ENCODE results near the gene ATAT1. TPM values are rescaled to one million over a fixed set of nuclear protein-coding genes. Genes with fewer than 3 reads are reported as not detected.

The ATAT1 gene
- total and polyA plus RNA-seq, 9 of the 15 experiments (the other 6 are each of a cell fraction or from before 2014, with no cell fraction given), result 0.65 to 5.8 (median 1.6) TPM

- no peak for TF ChIP-seq ASH1L (IDR thresholded peaks at IDR 0.05; ENCODE audit: borderline replicate concordance, low read depth, partially characterized antibody)
- no peak for TF ChIP-seq ETS2 (tag; IDR thresholded peaks at IDR 0.05; ENCODE audit: borderline replicate concordance, poor library complexity, severe bottlenecking)
- TF ChIP-seq ZFP36 (IDR thresholded peaks at IDR 0.05; ENCODE audit: low read depth, low read length, partially characterized antibody), result no peak
- no peak for TF ChIP-seq ZNF12 (CRISPR knock-in tag; IDR thresholded peaks at IDR 0.05)
- TF ChIP-seq IRF1 (CRISPR knock-in tag; IDR thresholded peaks at IDR 0.05; ENCODE audit: borderline replicate concordance), result no peak
- TF ChIP-seq CEBPG (CRISPR knock-in tag; IDR thresholded peaks at IDR 0.05), result no peak
- no peak for TF ChIP-seq CEBPG (tag; conservative IDR thresholded peaks at IDR 0.05 in 1 of 2, IDR thresholded peaks at IDR 0.05 in 1 of 2)
- no peak for TF ChIP-seq TARDBP (IDR thresholded peaks at IDR 0.05)
- TF ChIP-seq JUND (IDR thresholded peaks at IDR 0.05; ENCODE audit: borderline replicate concordance, low read depth, low read length), result no peak
- no peak for TF ChIP-seq JUND (tag; IDR thresholded peaks at IDR 0.05; ENCODE audit: borderline replicate concordance, low read depth, low read length)
- TF ChIP-seq SNIP1 (IDR thresholded peaks at IDR 0.05; ENCODE audit: low read depth), result no peak
- TF ChIP-seq MECOM (CRISPR knock-in tag; IDR thresholded peaks at IDR 0.05), result no peak
- TF ChIP-seq RNF2 (IDR thresholded peaks at IDR 0.05), result no peak
- no peak for TF ChIP-seq ZNF583 (CRISPR knock-in tag; IDR thresholded peaks at IDR 0.05)
- no peak for TF ChIP-seq GATAD2A (IDR thresholded peaks at IDR 0.05)
- TF ChIP-seq RBM15 (IDR thresholded peaks at IDR 0.05; ENCODE audit: insufficient read depth, low read length), result no peak
- TF ChIP-seq NFRKB (IDR thresholded peaks at IDR 0.05; ENCODE audit: low read depth), result no peak
- no peak for TF ChIP-seq ZNF785 (CRISPR knock-in tag; IDR thresholded peaks at IDR 0.05)
- no peak for TF ChIP-seq ZHX1 (conservative IDR thresholded peaks at IDR 0.05; ENCODE audit: low read length)
- no peak for TF ChIP-seq ZNF3 (CRISPR knock-in tag; IDR thresholded peaks at IDR 0.05)
- no peak for TF ChIP-seq STAT5A (IDR thresholded peaks at IDR 0.05; ENCODE audit: borderline replicate concordance, low read length)
- no peak for TF ChIP-seq TSC22D4 (tag; IDR thresholded peaks at IDR 0.05)
- no peak for TF ChIP-seq ZNF280B (CRISPR knock-in tag; IDR thresholded peaks at IDR 0.05)
- TF ChIP-seq YBX1 (IDR thresholded peaks at IDR 0.05), result no peak
- no peak for TF ChIP-seq SMARCC2 (IDR thresholded peaks at IDR 0.05; ENCODE audit: low read depth)
- TF ChIP-seq ZNF586 (CRISPR knock-in tag; conservative IDR thresholded peaks at IDR 0.05), result no peak
- TF ChIP-seq IRF2 (CRISPR knock-in tag; IDR thresholded peaks at IDR 0.05), result no peak
Observed at GRCh38 chr6:30626484-30627366, at the start of gene ATAT1 (continued).

Data from K562 (cell line).